H1 (cell line): ENCODE measurements around the gene VNN1. TPM values are rescaled to one million over a fixed set of nuclear protein-coding genes. Genes with fewer than 3 reads are reported as not detected.

Source experiments
- polyA plus RNA-seq, 7 experiments: library from polyadenylated mRNA; depleted of rRNA in 3 of 7; stranded (reverse) in 5 of 7; unstranded in 2 of 7; fragments of >200 nt in 5 of 7; fragments of 200-250 nt in 2 of 7; gene quantifications; 1 replicate in 5 of 7; 2 replicates in 1 of 7; 4 replicates in 1 of 7; pipeline versions ENCODE4 v1.2.1 to v1.2.3, GENCODE V29; 2011 to 2013; ENCODE audit warnings: missing spikeins in 2 of 7, mixed read lengths in 2 of 7
- total RNA-seq: library from RNA; stranded (reverse); fragmentation: NEBNext Ultra II Directional; extraction: Animal tissue kit (Norgen Biotek cat#: 25700); gene quantifications from 2 replicates; pipeline ENCODE4 v1.2.1, GENCODE V29; 2021

The VNN1 gene
- total and polyA plus RNA-seq, 2 of the 8 experiments (the other 6 are each of a cell fraction or from before 2014, with no cell fraction given), result not detected

Other genes starting within 250 kb of the VNN1 start
- gene STX7, start 200.9 kb downstream of the VNN1 start, total RNA-seq, result 27.9 and 32.6 TPM in 2 replicates
- 4.3 and 5.7 TPM in 2 replicates for gene STX7, start 200.9 kb downstream of the VNN1 start, polyA plus RNA-seq (2011; rRNA removed)
- gene TAAR9, start 175.8 kb downstream of the VNN1 start, total RNA-seq, result not detected in 2 replicates
- gene TAAR9, start 175.8 kb downstream of the VNN1 start, polyA plus RNA-seq (2011; rRNA removed), result not detected in 2 replicates
- not detected in 2 replicates for gene TAAR8, start 161.4 kb downstream of the VNN1 start, total RNA-seq
- gene TAAR8, start 161.4 kb downstream of the VNN1 start, polyA plus RNA-seq (2011; rRNA removed), result not detected in 2 replicates
- gene TAAR6, start 143.7 kb downstream of the VNN1 start, total RNA-seq, result not detected in 2 replicates
- gene TAAR6, start 143.7 kb downstream of the VNN1 start, polyA plus RNA-seq (2011; rRNA removed), result 0.06 TPM in 2 replicates
- not detected in 2 replicates for gene TAAR5, start 124.3 kb downstream of the VNN1 start, total RNA-seq
- not detected in 2 replicates for gene TAAR5, start 124.3 kb downstream of the VNN1 start, polyA plus RNA-seq (2011; rRNA removed)
- not detected in 2 replicates for gene TAAR2, start 89.8 kb downstream of the VNN1 start, total RNA-seq
- gene TAAR2, start 89.8 kb downstream of the VNN1 start, polyA plus RNA-seq (2011; rRNA removed), result not detected in 2 replicates
- gene TAAR1, start 54.9 kb downstream of the VNN1 start, total RNA-seq, result not detected in 2 replicates
- not detected in 2 replicates for gene TAAR1, start 54.9 kb downstream of the VNN1 start, polyA plus RNA-seq (2011; rRNA removed)
- gene VNN2, start 43.8 kb upstream of the VNN1 start, total RNA-seq, result not detected in 2 replicates
- gene VNN2, start 43.8 kb upstream of the VNN1 start, polyA plus RNA-seq (2011; rRNA removed), result not detected in 2 replicates
- 22.0 and 23.4 TPM in 2 replicates for gene SLC18B1, start 84.6 kb upstream of the VNN1 start, total RNA-seq
- 10.6 and 17.2 TPM in 2 replicates for gene SLC18B1, start 84.6 kb upstream of the VNN1 start, polyA plus RNA-seq (2011; rRNA removed)
- gene RPS12, start 100.5 kb upstream of the VNN1 start, total RNA-seq, result 1,733 and 1,771 TPM in 2 replicates
- 7,878 and 9,013 TPM in 2 replicates for gene RPS12, start 100.5 kb upstream of the VNN1 start, polyA plus RNA-seq (2011; rRNA removed)